Liver (tissue), 9 donors: ENCODE results near the gene IPPK. TPM values are rescaled to one million over a fixed set of nuclear protein-coding genes. Genes with fewer than 3 reads are reported as not detected.

Experiments used
- DNase-seq: peaks from one replicate; pipeline ENCODE4 v3.0.0-alpha.2; 2017; ENCODE audit warnings: low spot score
- H3K27ac ChIP-seq, 2 donors: one replicate each; pipeline ENCODE4 v1.7.0; 2013; ENCODE audit warnings: inconsistent platforms in 2 of 2, low read length in 2 of 2, control low read depth in 1 of 2, low read depth in 1 of 2, mild to moderate bottlenecking in 1 of 2
- H3K27me3 ChIP-seq, 4 donors: one replicate each; pipeline versions ENCODE4 v1.6.1 to v1.7.0; 2013; ENCODE audit warnings: low read length in 3 of 4, inconsistent platforms in 1 of 4, mild to moderate bottlenecking in 1 of 4, moderate library complexity in 1 of 4; ENCODE audit not compliant: control insufficient read depth in 4 of 4, insufficient read depth in 4 of 4
- H3K36me3 ChIP-seq, 4 donors: one replicate each; pipeline versions ENCODE4 v1.6.1 to v1.7.0; 2013; ENCODE audit warnings: low read length in 3 of 4, mild to moderate bottlenecking in 3 of 4, low read depth in 1 of 4, moderate library complexity in 1 of 4; ENCODE audit not compliant: control insufficient read depth in 4 of 4, insufficient read depth in 3 of 4
- H3K4me1 ChIP-seq, 4 donors: one replicate each; pipeline versions ENCODE4 v1.6.1 to v1.7.0; 2013; ENCODE audit warnings: low read length in 3 of 4, mild to moderate bottlenecking in 3 of 4, moderate library complexity in 1 of 4; ENCODE audit not compliant: control insufficient read depth in 4 of 4, insufficient read depth in 4 of 4
- H3K4me3 ChIP-seq, 3 donors: one replicate each; pipeline versions ENCODE4 v1.6.1 to v1.7.0; 2013; ENCODE audit warnings: low read length in 3 of 3, control low read depth in 1 of 3, low read depth in 1 of 3, mild to moderate bottlenecking in 1 of 3
- H3K9ac ChIP-seq, 2 donors: one replicate each; pipeline ENCODE4 v1.7.0; 2013; ENCODE audit warnings: low read length in 2 of 2, mild to moderate bottlenecking in 2 of 2, moderate library complexity in 2 of 2, control low read depth in 1 of 2, low read depth in 1 of 2
- H3K9me3 ChIP-seq, 4 donors: one replicate each; pipeline versions ENCODE4 v1.6.1 to v1.7.0; 2013; ENCODE audit warnings: low read length in 3 of 4; ENCODE audit not compliant: control insufficient read depth in 4 of 4
- EGR1 ChIP-seq, 2 donors: IDR thresholded peaks; 2 replicates each; pipeline ENCODE4 v1.6.1; 2016 to 2018; ENCODE audit warnings: antibody characterized with exemption in 2 of 2, low read depth in 2 of 2
- FOXA2 ChIP-seq: IDR thresholded peaks from 2 replicates; pipeline ENCODE4 v1.6.1; 2016; ENCODE audit warnings: antibody characterized with exemption
- GABPA ChIP-seq, 2 donors: IDR thresholded peaks in 1 of 2; conservative IDR thresholded peaks in 1 of 2; 2 replicates each; pipeline ENCODE4 v1.6.1; 2016; ENCODE audit warnings: antibody characterized with exemption in 2 of 2, mild to moderate bottlenecking in 1 of 2, moderate library complexity in 1 of 2
- HNF4A ChIP-seq, 2 donors: conservative IDR thresholded peaks; 2 replicates each; pipeline ENCODE4 v1.6.1; 2016; ENCODE audit warnings: antibody characterized with exemption in 2 of 2, mild to moderate bottlenecking in 2 of 2
- HNF4G ChIP-seq: IDR thresholded peaks from 2 replicates; pipeline ENCODE4 v1.6.1; 2016; ENCODE audit warnings: antibody characterized with exemption
- JUND ChIP-seq, 2 donors: IDR thresholded peaks; 2 replicates each; pipeline ENCODE4 v1.6.1; 2016; ENCODE audit warnings: antibody characterized with exemption in 2 of 2
- RAD21 ChIP-seq, 2 donors: IDR thresholded peaks; 2 replicates each; pipeline ENCODE4 v1.6.1; 2016; ENCODE audit warnings: antibody characterized with exemption in 2 of 2, mild to moderate bottlenecking in 2 of 2
- RXRA ChIP-seq, 2 donors: IDR thresholded peaks; 2 replicates each; pipeline ENCODE4 v1.6.1; 2017 to 2018; ENCODE audit warnings: antibody characterized with exemption in 2 of 2, mild to moderate bottlenecking in 1 of 2
- SP1 ChIP-seq: IDR thresholded peaks from 2 replicates; pipeline ENCODE4 v1.6.1; 2018; ENCODE audit warnings: antibody characterized with exemption, mild to moderate bottlenecking
- TAF1 ChIP-seq: conservative IDR thresholded peaks from 2 replicates; pipeline ENCODE4 v1.6.1; 2016; ENCODE audit warnings: antibody characterized with exemption, mild to moderate bottlenecking
- YY1 ChIP-seq: IDR thresholded peaks from 2 replicates; pipeline ENCODE4 v1.6.1; 2016; ENCODE audit warnings: antibody characterized with exemption, mild to moderate bottlenecking
- WGBS: extraction: QIAGEN DNeasy Blood & Tissue Kit; methylation state at CpG from one replicate; pipeline ENCODE4 v1.1.7; 2013; 5-methylcytosine and 5-hydroxymethylcytosine counted together
- polyA plus RNA-seq, 2 donors: library from polyadenylated mRNA; stranded (reverse) in 1 of 2; unstranded in 1 of 2; fragments of 200-250 nt in 1 of 2; fragments of >200 nt in 1 of 2; fragmentation: Nextera tagmentation in 1 of 2; extraction: Ambion mirVana in 1 of 2; gene quantifications; one replicate each; pipeline versions ENCODE4 v1.2.1 to v1.2.3, GENCODE V29; 2013 to 2015
- total RNA-seq, 2 donors: library from RNA; depleted of rRNA; stranded (reverse); fragments of >200 nt; gene quantifications; one replicate each; pipeline ENCODE4 v1.2.3, GENCODE V29; 2014
- TF ChIP-seq, protein P1 (sequence below): IDR thresholded peaks from 2 replicates; pipeline ENCODE4 v1.6.1; 2016; ENCODE audit warnings: antibody characterized with exemption, mild to moderate bottlenecking
- TF ChIP-seq, protein P2 (sequence below): fragments of 150-350 bp; IDR thresholded peaks from 2 replicates; pipeline ENCODE4 v1.5.1; 2017; ENCODE audit warnings: improper control_type of control experiment, low read depth, low read length; ENCODE audit not compliant: missing input control
- TF ChIP-seq, protein P3 (sequence below): IDR thresholded peaks from 2 replicates; pipeline ENCODE4 v1.6.1; 2016; ENCODE audit warnings: antibody characterized with exemption
- TF ChIP-seq, protein P4 (sequence below): IDR thresholded peaks from 2 replicates; pipeline ENCODE4 v1.6.1; 2016; ENCODE audit warnings: antibody characterized with exemption
- donor health status: healthy.
- donor health status: healthy.
- donor health status: healthy.
- donor health status: healthy.
- donor health status: healthy.

IPPK gene
- total and polyA plus RNA-seq, 4 donors = 2.1 to 5.9 (median 3.6) TPM

DNA sequence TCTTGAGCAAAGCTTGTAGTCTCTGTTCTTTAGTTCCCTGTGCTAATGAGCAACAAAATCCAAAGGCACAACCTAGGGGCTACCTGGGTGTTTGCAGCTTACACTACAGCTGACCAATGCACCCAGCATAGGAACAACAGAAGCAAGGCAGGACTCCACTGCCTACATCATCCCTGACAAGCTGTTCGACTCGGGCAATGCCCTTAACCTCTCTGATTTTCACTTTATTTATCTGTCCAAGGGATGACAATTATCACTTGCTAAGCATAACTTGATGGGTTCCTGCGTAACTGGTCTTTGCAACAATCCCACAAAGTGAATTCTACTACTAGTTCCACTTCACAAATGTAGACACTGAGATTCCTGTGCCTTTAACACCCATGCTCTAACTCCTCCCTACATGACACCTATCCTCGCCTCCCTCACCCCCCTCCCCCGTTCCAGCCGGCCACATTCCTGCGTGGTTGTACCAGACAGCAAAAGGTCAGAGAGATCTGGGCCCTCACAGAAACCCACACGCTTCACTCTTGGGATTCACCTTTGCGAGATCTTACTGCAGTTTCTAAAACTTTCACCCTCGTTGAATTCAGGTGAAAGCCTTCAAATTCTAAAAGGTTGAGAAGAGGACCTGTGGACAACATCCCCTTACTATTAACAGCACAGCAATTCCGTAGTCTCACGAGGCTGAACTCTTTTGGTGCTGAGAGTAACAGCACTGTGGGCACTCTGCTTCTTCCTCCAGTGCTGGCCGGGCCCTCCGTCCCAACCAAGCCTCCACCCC lies 995 bp downstream of the IPPK start (continued):
- TF ChIP-seq, protein P1, sequence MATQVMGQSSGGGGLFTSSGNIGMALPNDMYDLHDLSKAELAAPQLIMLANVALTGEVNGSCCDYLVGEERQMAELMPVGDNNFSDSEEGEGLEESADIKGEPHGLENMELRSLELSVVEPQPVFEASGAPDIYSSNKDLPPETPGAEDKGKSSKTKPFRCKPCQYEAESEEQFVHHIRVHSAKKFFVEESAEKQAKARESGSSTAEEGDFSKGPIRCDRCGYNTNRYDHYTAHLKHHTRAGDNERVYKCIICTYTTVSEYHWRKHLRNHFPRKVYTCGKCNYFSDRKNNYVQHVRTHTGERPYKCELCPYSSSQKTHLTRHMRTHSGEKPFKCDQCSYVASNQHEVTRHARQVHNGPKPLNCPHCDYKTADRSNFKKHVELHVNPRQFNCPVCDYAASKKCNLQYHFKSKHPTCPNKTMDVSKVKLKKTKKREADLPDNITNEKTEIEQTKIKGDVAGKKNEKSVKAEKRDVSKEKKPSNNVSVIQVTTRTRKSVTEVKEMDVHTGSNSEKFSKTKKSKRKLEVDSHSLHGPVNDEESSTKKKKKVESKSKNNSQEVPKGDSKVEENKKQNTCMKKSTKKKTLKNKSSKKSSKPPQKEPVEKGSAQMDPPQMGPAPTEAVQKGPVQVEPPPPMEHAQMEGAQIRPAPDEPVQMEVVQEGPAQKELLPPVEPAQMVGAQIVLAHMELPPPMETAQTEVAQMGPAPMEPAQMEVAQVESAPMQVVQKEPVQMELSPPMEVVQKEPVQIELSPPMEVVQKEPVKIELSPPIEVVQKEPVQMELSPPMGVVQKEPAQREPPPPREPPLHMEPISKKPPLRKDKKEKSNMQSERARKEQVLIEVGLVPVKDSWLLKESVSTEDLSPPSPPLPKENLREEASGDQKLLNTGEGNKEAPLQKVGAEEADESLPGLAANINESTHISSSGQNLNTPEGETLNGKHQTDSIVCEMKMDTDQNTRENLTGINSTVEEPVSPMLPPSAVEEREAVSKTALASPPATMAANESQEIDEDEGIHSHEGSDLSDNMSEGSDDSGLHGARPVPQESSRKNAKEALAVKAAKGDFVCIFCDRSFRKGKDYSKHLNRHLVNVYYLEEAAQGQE = no peak
- TF ChIP-seq TAF1 (no peak), JUND (IDR thresholded peaks at IDR 0.05) (no peak), EGR1 (IDR thresholded peaks at IDR 0.05; ENCODE audit: low read depth in 2 of 2) (no peak), RXRA (IDR thresholded peaks at IDR 0.05) (peak in 1 of 2 donors; percentile 16), FOXA2 (no peak), HNF4A (conservative IDR thresholded peaks at IDR 0.05) (no peak)
- TF ChIP-seq, protein P2, sequence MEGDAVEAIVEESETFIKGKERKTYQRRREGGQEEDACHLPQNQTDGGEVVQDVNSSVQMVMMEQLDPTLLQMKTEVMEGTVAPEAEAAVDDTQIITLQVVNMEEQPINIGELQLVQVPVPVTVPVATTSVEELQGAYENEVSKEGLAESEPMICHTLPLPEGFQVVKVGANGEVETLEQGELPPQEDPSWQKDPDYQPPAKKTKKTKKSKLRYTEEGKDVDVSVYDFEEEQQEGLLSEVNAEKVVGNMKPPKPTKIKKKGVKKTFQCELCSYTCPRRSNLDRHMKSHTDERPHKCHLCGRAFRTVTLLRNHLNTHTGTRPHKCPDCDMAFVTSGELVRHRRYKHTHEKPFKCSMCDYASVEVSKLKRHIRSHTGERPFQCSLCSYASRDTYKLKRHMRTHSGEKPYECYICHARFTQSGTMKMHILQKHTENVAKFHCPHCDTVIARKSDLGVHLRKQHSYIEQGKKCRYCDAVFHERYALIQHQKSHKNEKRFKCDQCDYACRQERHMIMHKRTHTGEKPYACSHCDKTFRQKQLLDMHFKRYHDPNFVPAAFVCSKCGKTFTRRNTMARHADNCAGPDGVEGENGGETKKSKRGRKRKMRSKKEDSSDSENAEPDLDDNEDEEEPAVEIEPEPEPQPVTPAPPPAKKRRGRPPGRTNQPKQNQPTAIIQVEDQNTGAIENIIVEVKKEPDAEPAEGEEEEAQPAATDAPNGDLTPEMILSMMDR = no peak

DNA sequence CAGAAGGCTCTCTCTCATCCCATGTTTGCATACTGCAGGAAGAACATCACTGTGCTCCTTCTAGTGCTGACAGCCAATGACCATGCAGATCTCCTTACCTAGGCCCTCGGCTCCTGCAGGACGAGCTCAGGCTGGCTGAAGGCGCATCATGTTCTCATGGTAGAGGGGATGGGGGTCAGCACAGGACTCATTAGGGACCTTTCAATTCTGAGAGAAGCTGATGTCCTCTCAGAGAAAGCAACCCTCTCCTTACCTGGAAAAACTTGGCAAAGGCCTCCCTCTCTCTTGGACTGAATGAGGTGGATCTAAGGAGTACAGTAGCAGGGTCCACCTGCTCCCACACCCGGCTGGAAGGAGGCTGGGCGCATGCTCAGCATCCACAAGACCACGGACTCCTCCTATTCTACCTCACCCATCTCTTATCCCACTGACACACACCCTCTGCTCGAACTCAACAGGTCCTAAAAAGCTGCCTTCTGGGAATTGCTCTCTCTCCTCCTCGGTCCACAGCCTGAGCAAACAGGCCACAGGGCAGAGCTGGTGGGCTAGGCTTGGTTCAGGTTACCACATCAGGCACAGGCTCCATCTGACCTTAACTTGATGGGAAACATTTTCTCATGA lies 2.9 kb downstream of the IPPK start:
- 93% methylated on average over 8 of the region's 8 CpGs for WGBS

More for the DNA sequence above, 2.9 kb downstream of the IPPK start:
- peaks cover 11 to 37% (median 29%) of the 10 kb centered on the region in 4 donors for H3K4me1 ChIP-seq
- TF ChIP-seq FOXA2 (no peak), TAF1 (no peak), RAD21 (IDR thresholded peaks at IDR 0.05) (no peak), YY1 (no peak), EGR1 (IDR thresholded peaks at IDR 0.05; ENCODE audit: low read depth in 2 of 2) (no peak), HNF4G (no peak), GABPA (IDR thresholded peaks at IDR 0.05 in 1 of 2, conservative IDR thresholded peaks at IDR 0.05 in 1 of 2) (no peak), HNF4A (conservative IDR thresholded peaks at IDR 0.05) (no peak), JUND (IDR thresholded peaks at IDR 0.05) (no peak), SP1 (no peak)
- TF ChIP-seq, protein P3, sequence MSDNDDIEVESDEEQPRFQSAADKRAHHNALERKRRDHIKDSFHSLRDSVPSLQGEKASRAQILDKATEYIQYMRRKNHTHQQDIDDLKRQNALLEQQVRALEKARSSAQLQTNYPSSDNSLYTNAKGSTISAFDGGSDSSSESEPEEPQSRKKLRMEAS = no peak
- TF ChIP-seq, protein P4, sequence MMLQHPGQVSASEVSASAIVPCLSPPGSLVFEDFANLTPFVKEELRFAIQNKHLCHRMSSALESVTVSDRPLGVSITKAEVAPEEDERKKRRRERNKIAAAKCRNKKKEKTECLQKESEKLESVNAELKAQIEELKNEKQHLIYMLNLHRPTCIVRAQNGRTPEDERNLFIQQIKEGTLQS = no peak
- TF ChIP-seq, protein P1 = no peak
- TF ChIP-seq, protein P2 = no peak
- H3K4me3 ChIP-seq = no peak overlapping the region
- no peaks in the 10 kb centered on the region for H3K27me3 ChIP-seq
- no peak overlapping the region for H3K9ac ChIP-seq
- DNase-seq = no peak
- H3K27ac ChIP-seq = no peak overlapping the region
- peaks cover 0 to 2% (median 0%) of the 10 kb centered on the region in 4 donors for H3K36me3 ChIP-seq
- no peaks in the 10 kb centered on the region for H3K9me3 ChIP-seq
